Immature natural killer cell (primary cell): ENCODE measurements around the gene CDH4. TPM values are rescaled to one million over a fixed set of nuclear protein-coding genes. Genes with fewer than 3 reads are reported as not detected.

Experiments used
- DNase-seq, 3 donors: peaks; one replicate each; pipeline ENCODE4 v3.0.0; 2022; ENCODE audit warnings: mixed read lengths in 1 of 3
- H3K27ac Mint-ChIP-seq, 6 donors: one replicate each; pipeline ENCODE4 v1.8.0; 2020; ENCODE audit warnings: mixed read lengths in 6 of 6, mild to moderate bottlenecking in 5 of 6, inconsistent platforms in 4 of 6, moderate library complexity in 3 of 6
- H3K27me3 Mint-ChIP-seq, 3 donors: one replicate each; pipeline ENCODE4 v1.8.0; 2020 to 2021; ENCODE audit warnings: low read depth in 3 of 3, mild to moderate bottlenecking in 3 of 3, mixed read lengths in 3 of 3, moderate library complexity in 3 of 3, inconsistent platforms in 1 of 3
- H3K36me3 Mint-ChIP-seq, 3 donors: one replicate each; pipeline ENCODE4 v1.8.0; 2020; ENCODE audit warnings: mixed read lengths in 3 of 3, inconsistent platforms in 2 of 3, mild to moderate bottlenecking in 2 of 3
- H3K4me1 Mint-ChIP-seq, 2 donors: one replicate each; pipeline ENCODE4 v1.8.0; 2020; ENCODE audit warnings: inconsistent platforms in 2 of 2, mild to moderate bottlenecking in 2 of 2, mixed read lengths in 2 of 2, moderate library complexity in 1 of 2
- H3K4me3 Mint-ChIP-seq, 5 donors: one replicate each; pipeline ENCODE4 v1.8.0; 2020; ENCODE audit warnings: mild to moderate bottlenecking in 5 of 5, mixed read lengths in 5 of 5, inconsistent platforms in 3 of 5, moderate library complexity in 3 of 5
- H3K9me3 Mint-ChIP-seq, 6 donors: one replicate each; pipeline ENCODE4 v1.8.0; 2020; ENCODE audit warnings: mild to moderate bottlenecking in 6 of 6, mixed read lengths in 6 of 6, inconsistent platforms in 4 of 6, moderate library complexity in 3 of 6
- polyA plus RNA-seq, 3 donors: library from polyadenylated mRNA; unstranded; fragments of 300-500 nt; fragmentation: Illumina TruSeq; gene quantifications; one replicate each; pipeline ENCODE4 v1.2.3, GENCODE V29; 2021

The CDH4 gene
- polyA plus RNA-seq, 3 donors from 2014 or later, result not detected

DNA sequence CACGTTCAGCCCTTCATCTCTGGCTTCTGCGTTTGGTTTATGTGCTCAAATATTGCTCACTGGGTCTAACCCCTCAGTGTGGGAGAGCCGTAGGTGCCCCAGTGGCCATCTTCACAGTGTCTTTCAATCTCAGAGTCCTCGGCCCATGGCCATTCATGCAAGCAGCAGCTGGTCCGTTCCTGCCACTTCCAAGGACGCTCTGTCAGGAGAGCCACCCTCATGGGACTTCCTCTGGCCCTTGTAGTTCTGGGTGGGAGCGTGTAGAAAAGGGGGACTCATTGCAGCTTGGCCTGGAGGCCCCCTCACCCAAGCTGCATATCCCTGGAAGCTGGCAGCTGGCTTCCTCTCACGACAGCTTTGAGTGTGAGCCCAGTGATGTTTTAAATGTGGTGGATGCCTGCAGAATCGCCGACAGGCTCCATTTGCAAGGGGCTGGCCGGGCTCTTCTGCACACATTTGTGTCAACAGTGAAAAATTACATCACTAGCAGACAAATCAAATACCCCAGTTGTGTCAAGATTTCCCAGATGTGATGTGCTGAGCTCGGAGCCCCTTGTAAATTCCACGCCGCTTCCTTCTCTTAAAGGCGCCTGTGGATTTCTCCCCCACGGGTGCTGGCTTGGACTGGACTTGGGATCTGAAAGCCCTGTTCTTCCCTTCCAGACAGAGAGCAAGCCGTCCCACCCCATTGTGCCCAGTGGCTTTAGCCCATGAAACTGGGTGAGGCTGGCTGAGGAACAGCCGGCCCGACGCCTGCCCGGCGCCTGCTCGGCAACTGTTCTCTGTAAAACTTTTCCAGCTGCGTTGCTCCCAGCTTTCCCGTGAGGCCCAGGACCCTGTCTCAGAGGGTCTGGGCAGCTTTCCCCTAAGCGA lies 453.6 kb downstream of the CDH4 start:
- no peaks in the 10 kb centered on the region for H3K27me3 Mint-ChIP-seq
- no peak for DNase-seq
- no peak overlapping the region for H3K27ac Mint-ChIP-seq
- H3K36me3 Mint-ChIP-seq, result no peaks in the 10 kb centered on the region
- peaks cover 0 to 4% (median 0%) of the 10 kb centered on the region in 6 donors for H3K9me3 Mint-ChIP-seq
- H3K4me3 Mint-ChIP-seq, result no peak overlapping the region
- no peaks in the 10 kb centered on the region for H3K4me1 Mint-ChIP-seq

DNA sequence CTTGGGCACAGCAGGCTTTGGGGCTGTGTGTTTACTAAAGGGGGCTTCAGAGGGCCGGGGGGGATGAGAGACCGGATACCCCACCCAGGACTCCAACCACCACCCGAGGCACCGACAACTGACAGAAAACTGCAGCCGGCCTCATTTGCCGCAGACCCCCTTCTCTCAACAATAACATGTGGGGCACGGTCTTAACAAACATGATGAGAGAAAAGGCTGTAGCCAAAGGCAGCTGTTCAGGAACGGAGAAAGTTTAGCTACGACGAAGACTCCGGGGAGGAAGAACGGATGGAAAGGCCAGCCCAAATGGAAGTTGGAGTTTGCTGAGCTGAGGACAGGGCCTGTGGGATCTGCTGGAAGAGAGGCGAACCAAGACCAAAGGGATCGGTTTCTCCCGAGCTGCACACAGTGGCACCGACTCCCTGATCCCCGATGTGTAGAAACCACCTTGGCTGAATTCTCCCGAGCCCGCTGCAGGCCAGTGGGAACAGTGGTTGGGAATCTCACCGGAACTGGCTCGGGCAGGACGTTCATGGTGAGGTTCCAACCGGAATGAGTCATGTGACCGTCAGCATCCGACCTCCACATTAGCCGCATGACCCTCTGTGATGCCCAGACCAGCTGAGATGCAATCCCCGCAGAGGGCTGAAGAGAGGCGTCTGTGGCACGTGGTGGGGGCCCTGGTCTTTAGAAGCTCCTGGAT lies 454.3 kb downstream of the CDH4 start:
- Mint-ChIP-seq H3K27ac (no peak overlapping the region), H3K27me3 (no peaks in the 10 kb centered on the region), H3K4me3 (no peak overlapping the region), H3K9me3 (peaks cover 0 to 2% (median under 1%) of the 10 kb centered on the region in 6 donors), H3K4me1 (no peaks in the 10 kb centered on the region), H3K36me3 (no peaks in the 10 kb centered on the region)
- DNase-seq, result no peak

DNA sequence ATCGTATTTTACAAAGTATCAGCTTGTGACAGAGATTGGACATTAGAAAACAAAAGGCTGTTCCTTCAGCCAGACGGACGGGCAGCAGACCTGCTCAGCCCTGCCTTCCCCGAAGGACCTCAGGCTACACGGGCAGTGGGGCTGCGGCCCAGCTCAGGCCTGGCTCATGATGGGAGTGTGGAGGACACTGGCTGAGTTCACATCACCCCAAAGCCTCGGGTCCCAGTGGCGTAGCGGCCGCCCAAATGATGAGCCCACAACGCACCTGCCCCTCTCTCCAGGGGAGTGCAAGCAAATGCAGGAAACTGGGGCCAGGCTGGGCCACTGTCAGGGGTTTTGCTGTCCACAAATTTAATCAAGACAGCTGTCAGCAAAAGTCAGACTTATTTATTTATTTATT lies 456.8 kb downstream of the CDH4 start:
- Mint-ChIP-seq H3K9me3 (peaks cover 0 to 2% (median under 1%) of the 10 kb centered on the region in 6 donors), H3K4me1 (no peaks in the 10 kb centered on the region), H3K36me3 (no peaks in the 10 kb centered on the region), H3K27ac (no peak overlapping the region), H3K4me3 (no peak overlapping the region), H3K27me3 (peaks cover 0 to 1% (median under 1%) of the 10 kb centered on the region in 3 donors)
- DNase-seq, result no peak

DNA sequence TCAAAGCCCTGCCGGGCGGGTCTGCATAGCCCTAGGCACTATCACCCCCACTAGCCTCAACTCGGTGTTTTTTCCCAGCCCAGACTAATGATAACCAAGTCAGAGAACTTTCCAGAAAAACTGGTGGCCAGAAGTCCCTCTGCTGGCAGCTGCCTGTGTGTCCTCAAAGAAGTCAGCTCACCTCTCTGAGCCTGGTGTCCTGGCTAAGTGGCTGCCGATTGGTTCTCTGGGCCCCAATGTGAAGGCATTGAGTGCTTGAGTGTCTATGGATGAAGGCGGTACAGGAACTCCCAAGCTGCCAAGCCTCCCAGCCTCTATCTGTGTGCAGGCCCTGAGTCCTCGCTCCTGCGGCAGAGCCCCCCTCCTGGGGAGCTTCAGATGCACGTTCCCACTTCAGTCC lies 458.0 kb downstream of the CDH4 start:
- no peak overlapping the region for H3K4me3 Mint-ChIP-seq
- peaks cover 0 to 2% (median under 1%) of the 10 kb centered on the region in 6 donors for H3K9me3 Mint-ChIP-seq
- H3K27ac Mint-ChIP-seq, result no peak overlapping the region
- H3K36me3 Mint-ChIP-seq, result no peaks in the 10 kb centered on the region
- DNase-seq, result no peak
- H3K27me3 Mint-ChIP-seq, result peaks cover 1 to 3% (median 1%) of the 10 kb centered on the region in 3 donors
- H3K4me1 Mint-ChIP-seq, result no peaks in the 10 kb centered on the region

- H3K4me1 Mint-ChIP-seq, result no peaks in the 10 kb centered on the region
- H3K27ac Mint-ChIP-seq, result no peak overlapping the region
- H3K9me3 Mint-ChIP-seq, result peaks cover 0 to 2% (median 0%) of the 10 kb centered on the region in 6 donors
- no peak overlapping the region for H3K4me3 Mint-ChIP-seq
- DNase-seq, result no peak
- H3K27me3 Mint-ChIP-seq, result peaks cover 1 to 3% (median 2%) of the 10 kb centered on the region in 3 donors
- H3K36me3 Mint-ChIP-seq, result no peaks in the 10 kb centered on the region
Observed at GRCh38 chr20:61712688-61713087, 460.6 kb downstream of the CDH4 start.

DNA sequence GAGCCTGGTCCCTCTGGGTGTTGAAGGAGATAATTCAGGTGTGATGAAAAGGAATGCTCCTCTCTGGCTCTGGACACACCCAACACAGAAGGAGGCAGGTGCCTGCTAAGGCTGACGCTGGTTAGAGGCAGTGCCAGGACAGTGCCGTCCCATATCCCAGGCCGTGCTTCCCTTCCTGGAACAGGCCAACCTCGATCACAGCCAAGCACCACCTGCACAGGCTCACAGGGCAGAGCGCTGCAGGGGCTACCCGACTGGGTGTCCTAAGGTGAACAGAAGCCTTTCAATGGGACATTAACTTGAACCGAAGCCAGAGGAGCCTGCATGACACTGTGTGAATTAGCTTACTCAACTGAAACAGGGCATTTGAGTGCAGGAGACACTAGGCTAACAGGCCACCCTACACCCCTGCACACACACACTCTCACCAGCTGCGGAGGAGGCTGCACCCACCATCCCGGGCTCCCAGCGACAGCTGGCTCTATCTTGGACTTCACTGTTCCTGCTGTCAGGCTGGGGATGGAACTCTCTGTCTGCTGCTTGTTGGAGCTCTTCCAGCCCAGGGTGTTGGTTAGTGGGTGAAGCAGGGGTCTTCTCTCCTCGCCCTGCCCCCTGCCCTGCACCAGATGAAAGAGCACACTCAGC lies 466.4 kb downstream of the CDH4 start:
- H3K4me3 Mint-ChIP-seq, result peak overlapping the region; percentile 83 to 92 (median 86)
- H3K27ac Mint-ChIP-seq, result peak overlapping the region; percentile 91 to 96 (median 93)
- H3K9me3 Mint-ChIP-seq, result peaks cover 0 to 3% (median 0%) of the 10 kb centered on the region in 6 donors
- peaks cover 19 to 23% of the 10 kb centered on the region in 2 donors for H3K4me1 Mint-ChIP-seq
- H3K27me3 Mint-ChIP-seq, result peaks cover 3 to 9% (median 6%) of the 10 kb centered on the region in 3 donors
- no peak for DNase-seq
- no peaks in the 10 kb centered on the region for H3K36me3 Mint-ChIP-seq

GRCh38 chr20:61719691-61720347 lies 467.8 kb downstream of the CDH4 start:
- DNase-seq, result peak; percentile 68 to 77 (median 72)
- Mint-ChIP-seq H3K27ac (peak overlapping the region; percentile 91 to 96 (median 93)), H3K27me3 (peaks cover 3 to 9% (median 3%) of the 10 kb centered on the region in 3 donors), H3K4me1 (peaks cover 19 to 23% of the 10 kb centered on the region in 2 donors), H3K36me3 (no peaks in the 10 kb centered on the region), H3K9me3 (peaks cover 0 to 3% (median 0%) of the 10 kb centered on the region in 6 donors), H3K4me3 (peak overlapping the region; percentile 83 to 92 (median 86))

GRCh38 chr20:61720348-61720696 lies 468.3 kb downstream of the CDH4 start:
- Mint-ChIP-seq H3K9me3 (peaks cover 0 to 3% (median 0%) of the 10 kb centered on the region in 6 donors), H3K27ac (peak overlapping the region in 3 of 6 donors; percentile 91 to 96 (median 93)), H3K4me3 (peak overlapping the region; percentile 83 to 92 (median 86)), H3K36me3 (no peaks in the 10 kb centered on the region), H3K27me3 (peaks cover 3 to 7% (median 3%) of the 10 kb centered on the region in 3 donors), H3K4me1 (peaks cover 19 to 23% of the 10 kb centered on the region in 2 donors)
- no peak for DNase-seq

DNA sequence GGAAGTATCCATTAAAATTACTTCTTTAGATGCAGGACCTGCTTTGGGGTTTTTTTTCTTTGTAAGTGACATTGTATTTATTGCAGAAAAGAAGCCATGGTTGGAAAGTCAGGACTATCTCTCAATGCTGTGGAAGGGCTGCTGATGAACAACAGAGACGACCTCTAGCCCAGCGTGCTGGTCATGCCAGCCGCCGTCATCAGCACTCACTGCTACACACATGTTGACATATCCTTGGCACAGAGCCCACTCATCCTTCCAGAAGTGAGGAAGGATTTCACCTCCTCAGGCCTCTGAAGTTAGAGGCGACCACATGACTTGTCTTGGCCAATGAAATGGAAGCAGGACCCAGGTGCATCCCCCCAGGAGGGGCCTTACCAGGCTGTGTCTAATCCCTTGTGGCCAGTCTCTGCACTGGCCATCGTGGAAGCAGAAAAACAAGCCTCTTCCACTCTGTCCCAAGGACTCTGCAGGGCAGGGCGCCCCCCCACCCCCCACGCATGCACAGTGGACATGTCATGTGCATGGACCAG lies 470.2 kb downstream of the CDH4 start:
- no peak for DNase-seq
- peaks cover 0 to 3% (median 0%) of the 10 kb centered on the region in 6 donors for H3K9me3 Mint-ChIP-seq
- H3K27ac Mint-ChIP-seq, result peak overlapping the region in 1 of 6 donors; percentile 58
- H3K36me3 Mint-ChIP-seq, result no peaks in the 10 kb centered on the region
- peaks cover 3 to 7% (median 3%) of the 10 kb centered on the region in 3 donors for H3K27me3 Mint-ChIP-seq
- H3K4me1 Mint-ChIP-seq, result peaks cover 19 to 23% of the 10 kb centered on the region in 2 donors
- H3K4me3 Mint-ChIP-seq, result no peak overlapping the region

DNA sequence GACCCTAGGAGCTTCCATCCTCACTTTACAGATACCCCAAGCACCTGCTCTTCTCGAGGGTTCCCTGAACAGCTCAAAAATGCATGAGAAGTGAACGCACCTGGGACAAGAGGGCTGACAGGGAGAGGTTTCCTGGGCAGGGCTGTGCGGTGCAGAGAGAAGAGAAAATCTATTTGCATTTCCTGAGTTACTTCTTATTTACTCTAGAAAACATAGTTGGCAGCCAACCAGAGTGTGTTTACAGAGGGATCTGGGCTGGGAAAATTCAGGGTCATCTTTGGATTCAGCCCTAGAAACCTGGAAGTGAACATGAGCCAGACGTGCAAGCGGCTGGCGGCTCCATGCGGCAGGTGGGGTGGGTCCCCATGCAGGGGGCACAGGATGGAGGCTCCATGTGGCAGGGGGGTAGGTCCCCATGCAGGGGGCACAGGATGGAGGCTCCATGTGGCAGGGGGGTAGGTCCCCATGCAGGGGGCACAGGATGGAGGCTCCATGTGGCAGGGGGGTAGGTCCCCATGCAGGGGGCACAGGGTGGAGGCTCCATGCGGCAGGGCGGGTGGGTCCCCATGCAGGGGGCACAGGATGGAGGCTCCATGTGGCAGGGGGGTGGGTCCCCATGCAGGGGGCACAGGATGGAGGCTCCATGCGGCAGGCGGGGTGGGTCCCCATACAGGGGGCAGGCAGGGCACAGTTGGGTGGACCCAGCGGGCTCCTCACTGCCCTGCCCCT lies 471.6 kb downstream of the CDH4 start:
- Mint-ChIP-seq H3K4me3 (no peak overlapping the region), H3K27me3 (peaks cover 3 to 7% (median 3%) of the 10 kb centered on the region in 3 donors), H3K36me3 (no peaks in the 10 kb centered on the region), H3K9me3 (no peaks in the 10 kb centered on the region), H3K4me1 (peaks cover 15 to 18% of the 10 kb centered on the region in 2 donors), H3K27ac (no peak overlapping the region)
- no peak for DNase-seq

- Mint-ChIP-seq H3K27ac (no peak overlapping the region), H3K36me3 (no peaks in the 10 kb centered on the region), H3K4me3 (no peak overlapping the region), H3K4me1 (peaks cover 8 to 12% of the 10 kb centered on the region in 2 donors), H3K9me3 (no peaks in the 10 kb centered on the region), H3K27me3 (peaks cover 2 to 6% (median 3%) of the 10 kb centered on the region in 3 donors)
- DNase-seq, result no peak
Observed at GRCh38 chr20:61724376-61724775, 472.3 kb downstream of the CDH4 start.

GRCh38 chr20:61725145-61725544 lies 473.1 kb downstream of the CDH4 start:
- Mint-ChIP-seq H3K4me1 (peaks cover under 1 to 4% of the 10 kb centered on the region in 2 donors), H3K27me3 (peaks cover 0 to 2% (median 0%) of the 10 kb centered on the region in 3 donors), H3K9me3 (peaks cover 0 to under 1% (median 0%) of the 10 kb centered on the region in 6 donors), H3K4me3 (no peak overlapping the region), H3K36me3 (no peaks in the 10 kb centered on the region), H3K27ac (no peak overlapping the region)
- no peak for DNase-seq
